Stimulated activated CD8-positive, alpha-beta memory T cell treated with anti-CD3 and anti-CD28 coated beads, Interleukin-12 subunit alpha, Interleukin-12 subunit beta, amount 100 ng/mL, for 24 hours (primary cell): Measurements from ENCODE around the gene CDH18.

Source experiments
- DNase-seq: peaks from one replicate; pipeline ENCODE4 v3.0.0-alpha.2; 2020; ENCODE audit errors: extremely low read depth

The CDH18 gene

DNA sequence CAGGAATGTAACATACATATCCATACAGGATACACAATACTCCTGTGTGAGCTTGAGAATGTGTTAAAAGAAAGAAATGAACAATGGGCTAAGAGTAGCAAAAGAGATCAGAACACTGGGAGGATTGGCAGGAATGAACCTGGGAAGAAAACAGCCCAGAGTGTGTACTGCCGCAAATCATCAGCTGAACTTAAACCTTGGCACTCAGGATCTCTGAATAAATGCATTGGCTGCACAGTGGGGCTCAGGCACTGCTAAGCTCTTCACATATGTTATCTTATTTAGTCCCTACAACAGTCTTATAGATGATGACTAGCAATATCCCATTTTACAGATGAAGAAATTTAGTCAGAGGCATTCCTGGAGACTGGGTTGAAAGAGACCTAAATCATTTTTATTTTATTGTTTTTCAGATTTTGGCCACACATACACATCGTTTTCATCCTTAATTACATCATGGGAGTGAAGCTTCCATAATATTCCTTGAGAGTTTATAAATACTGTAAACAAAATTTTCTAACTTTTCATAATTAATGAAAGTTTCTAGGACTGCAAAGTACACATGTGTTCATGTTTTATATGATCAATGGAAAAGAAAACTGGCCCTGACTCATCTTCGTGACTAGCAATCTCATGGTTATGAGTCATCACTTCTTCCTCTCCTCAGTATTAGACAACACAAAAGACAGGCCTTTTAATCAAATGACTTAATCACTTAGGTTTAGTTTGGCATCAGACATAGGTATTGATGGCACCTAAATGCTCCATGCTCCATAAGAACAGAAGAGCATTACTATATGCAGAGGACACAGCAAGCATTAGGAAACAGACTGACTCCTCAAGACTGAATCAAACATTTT lies 59.2 kb downstream of the CDH18 start:
- DNase-seq, result no peak

- no peak for DNase-seq
Observed at GRCh38 chr5:19927919-19928318, 60.1 kb downstream of the CDH18 start.

DNA sequence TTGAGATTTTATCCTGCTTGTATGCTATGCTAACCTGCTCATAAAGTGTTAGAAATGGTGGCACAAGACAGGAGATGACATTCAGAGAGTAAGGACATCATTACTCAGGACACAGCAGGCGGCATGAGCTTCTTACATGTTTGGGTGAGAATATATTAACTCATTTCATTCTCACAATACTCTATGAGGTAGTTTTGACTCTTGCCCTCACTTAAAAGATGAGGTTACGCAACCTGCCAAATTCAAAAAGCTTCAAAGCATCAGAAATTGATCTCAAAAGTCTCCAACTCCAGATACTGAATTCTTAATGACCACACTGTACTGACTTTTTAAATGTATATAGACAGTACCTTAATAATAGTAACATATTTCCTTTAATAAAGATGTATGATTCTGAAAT lies 60.8 kb downstream of the CDH18 start:
- DNase-seq, result no peak

GRCh38 chr5:19923742-19924141 lies 64.3 kb downstream of the CDH18 start:
- DNase-seq, result no peak

GRCh38 chr5:19920761-19921160 lies 67.2 kb downstream of the CDH18 start:
- DNase-seq, result no peak

- DNase-seq, result no peak
Observed at GRCh38 chr5:19918780-19919179, 69.2 kb downstream of the CDH18 start.

- no peak for DNase-seq
Observed at GRCh38 chr5:19917588-19918122, 70.3 kb downstream of the CDH18 start.

GRCh38 chr5:19910136-19910535 lies 77.9 kb downstream of the CDH18 start:
- DNase-seq, result no peak

DNA sequence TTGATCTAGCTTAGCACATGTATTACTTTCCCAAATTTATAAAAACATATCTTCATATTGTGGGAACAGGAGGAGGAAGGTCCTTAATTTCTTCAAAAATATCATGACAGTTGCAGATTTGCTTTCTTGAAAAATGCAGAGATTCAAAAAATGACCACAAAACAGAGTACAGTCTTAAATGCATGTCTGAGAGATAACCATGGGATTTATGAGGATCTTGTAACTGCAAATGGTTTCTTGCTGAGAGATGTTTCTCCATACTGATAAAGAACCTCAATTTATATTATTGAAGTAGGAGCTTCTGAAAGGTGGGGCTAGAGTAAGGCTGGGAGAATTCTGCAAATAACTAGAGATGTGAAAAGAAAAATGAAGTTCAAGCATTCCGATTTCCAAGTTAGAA lies 83.2 kb downstream of the CDH18 start:
- DNase-seq, result no peak

DNA sequence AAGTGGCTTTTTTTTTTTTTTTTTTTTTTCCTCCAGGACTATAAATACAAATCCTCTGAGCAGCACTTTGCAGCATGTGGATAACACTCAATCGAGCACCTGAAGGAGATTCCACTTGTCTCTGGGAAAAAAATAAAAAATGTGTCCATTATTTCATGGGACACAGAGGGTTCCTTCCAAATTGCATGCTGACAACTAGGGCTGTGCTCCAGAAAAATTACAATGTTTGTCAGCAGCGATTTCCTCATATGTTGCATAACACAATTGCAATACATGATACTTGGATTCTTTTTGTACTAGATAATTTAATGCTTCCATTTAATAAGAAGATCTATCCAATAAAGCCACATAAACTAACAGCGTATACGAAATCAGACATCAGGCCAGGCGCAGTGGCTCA lies 84.4 kb downstream of the CDH18 start:
- no peak for DNase-seq

- DNase-seq, result no peak
Observed at GRCh38 chr5:19902316-19902934, 85.6 kb downstream of the CDH18 start.

- DNase-seq, result no peak
Observed at GRCh38 chr5:19900269-19900668, 87.7 kb downstream of the CDH18 start.

- DNase-seq, result no peak
Observed at GRCh38 chr5:19891658-19892057, 96.3 kb downstream of the CDH18 start.

DNA sequence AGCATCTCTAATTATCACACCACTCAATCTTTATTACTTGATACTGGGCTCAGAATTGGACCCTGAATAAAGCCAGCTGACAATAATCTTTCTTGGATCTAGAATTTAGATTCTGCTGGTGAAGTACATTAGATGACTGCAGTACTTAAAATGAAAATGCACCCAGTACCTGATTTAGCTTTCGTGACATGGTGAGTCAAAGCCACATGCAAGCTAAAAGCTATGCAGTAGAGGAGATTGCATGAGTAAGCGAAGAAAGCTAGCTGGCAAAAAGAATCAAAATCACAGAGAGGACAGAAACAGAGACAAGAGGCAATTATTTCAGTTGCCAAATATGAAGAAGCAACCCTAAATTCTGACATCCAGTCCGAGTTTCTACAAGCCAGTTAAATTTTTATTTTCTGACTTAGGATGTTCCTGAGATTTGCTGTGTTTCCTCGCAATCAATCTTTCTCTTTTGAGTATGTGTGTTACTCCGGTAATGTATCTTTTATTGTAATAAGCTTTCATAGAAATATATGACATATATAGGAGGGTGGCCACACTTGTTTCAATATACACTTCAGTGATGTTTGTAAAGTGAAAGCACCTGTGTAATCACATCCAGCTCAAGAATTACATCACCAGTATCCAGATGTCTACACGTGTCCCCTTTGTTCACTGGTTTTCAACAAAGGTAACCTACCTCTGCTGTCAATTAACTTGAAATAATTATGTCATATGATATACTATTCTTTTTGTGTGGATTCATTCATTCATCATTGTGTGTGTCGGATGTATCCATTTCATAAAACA lies 101.7 kb downstream of the CDH18 start:
- DNase-seq, result no peak

DNA sequence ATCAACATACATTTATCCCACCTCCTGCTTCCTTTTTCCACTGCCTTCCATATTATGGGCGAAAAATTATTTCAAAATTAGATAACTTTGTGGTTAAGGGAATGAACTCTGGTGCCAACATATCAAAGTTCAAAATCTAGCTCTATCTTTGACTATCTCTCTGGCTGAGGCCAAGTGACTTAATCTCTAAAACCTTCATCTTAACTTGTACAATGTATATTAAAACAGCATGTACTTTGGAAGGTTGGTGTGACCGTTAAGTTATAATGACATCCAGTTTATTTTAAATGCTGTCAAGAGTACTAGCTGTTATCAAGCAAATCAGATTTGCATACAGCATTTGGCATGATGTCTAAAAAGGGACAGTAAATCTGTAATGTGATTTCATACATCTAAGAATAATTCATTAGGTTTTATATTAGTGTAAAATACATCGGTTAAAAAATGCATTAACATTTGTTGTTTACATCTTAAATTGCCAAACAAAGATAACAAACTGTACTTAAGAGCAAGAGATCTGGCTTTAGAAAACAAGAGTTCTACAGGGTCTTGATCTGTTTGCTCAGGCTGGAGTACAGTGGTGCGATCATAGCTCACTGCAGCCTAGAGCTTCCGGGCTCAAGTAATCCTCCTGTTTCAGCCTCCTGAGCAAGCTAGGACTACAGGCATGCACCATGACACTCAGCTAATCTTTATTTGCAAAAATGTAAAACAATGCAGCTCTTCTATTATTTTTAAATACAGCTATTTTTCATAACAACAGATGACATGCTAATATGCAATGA lies 102.8 kb downstream of the CDH18 start:
- DNase-seq, result no peak

GRCh38 chr5:19880859-19881436 lies 107.1 kb downstream of the CDH18 start:
- DNase-seq, result no peak

DNA sequence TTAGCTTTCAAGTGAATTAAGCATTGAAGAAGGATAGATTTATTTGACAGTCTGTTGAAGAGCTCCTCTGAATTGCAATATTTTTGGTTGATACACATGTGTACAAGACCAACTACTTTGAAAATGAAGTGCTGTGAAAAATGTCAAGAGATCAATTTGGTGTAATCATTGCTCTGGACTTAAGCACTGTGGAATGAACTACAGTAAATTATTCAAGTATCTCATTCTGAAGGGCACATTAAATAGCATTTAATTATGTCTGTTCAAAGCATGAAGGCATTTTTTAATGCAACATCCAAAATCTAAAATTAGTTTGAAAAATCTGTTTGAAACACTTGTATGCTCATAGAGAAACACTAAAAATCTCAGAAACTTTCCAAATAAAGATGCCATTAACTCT lies 107.5 kb downstream of the CDH18 start:
- no peak for DNase-seq

DNA sequence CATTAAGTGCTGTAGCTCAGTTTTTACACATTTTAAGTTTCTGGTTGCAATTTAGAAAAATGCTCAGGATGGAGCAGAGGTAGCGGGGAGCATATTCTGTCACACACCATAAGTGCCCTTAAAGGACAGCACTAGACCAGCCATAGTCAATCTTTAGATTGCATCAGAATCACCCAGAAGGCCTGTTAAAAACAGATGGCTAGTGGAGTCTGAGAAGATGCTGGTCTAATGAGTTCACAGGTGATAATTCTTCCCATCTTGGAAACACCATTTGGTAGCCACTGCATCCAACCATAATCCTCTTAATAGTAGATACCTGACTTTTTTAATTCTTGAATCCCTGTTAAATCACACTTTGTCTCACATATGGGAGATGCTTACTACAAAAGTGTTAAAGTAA lies 113.2 kb downstream of the CDH18 start:
- DNase-seq, result no peak

- no peak for DNase-seq
Observed at GRCh38 chr5:19866090-19866450, 121.9 kb downstream of the CDH18 start.

- DNase-seq, result no peak
Observed at GRCh38 chr5:19865336-19866089, 122.5 kb downstream of the CDH18 start.

GRCh38 chr5:19862711-19863110 lies 125.3 kb downstream of the CDH18 start:
- DNase-seq, result no peak
